Embryonic facial prominence (tissue), 1 donor: ENCODE data around the gene RHNO1.

Experiments used
- DNase-seq: peaks from one replicate; pipeline ENCODE4 v3.0.0-alpha.2; 2016; ENCODE audit errors: extremely low spot score

Gene RHNO1

GRCh38 chr12:2877047-2877952 is at the start of gene RHNO1, which contains the start of gene FOXM1:
RHNO1 (plus strand) TSS chr12:2877223; CDS start chr12:2885367, 8,144 bp downstream.
FOXM1 (minus strand) TSS chr12:2877174; CDS start chr12:2874478, 2,696 bp downstream.
- peak; percentile 79 for DNase-seq

GRCh38 chr12:2829275-2829674 is 47.7 kb upstream of the RHNO1 start:
- DNase-seq: no peak

- DNase-seq: no peak
These were observed 44.4 kb upstream of the RHNO1 start for GRCh38 chr12:2832550-2833127.

- DNase-seq: no peak
These were observed 43.7 kb upstream of the RHNO1 start for GRCh38 chr12:2833327-2833726.

- DNase-seq: no peak
These were observed 43.2 kb upstream of the RHNO1 start for GRCh38 chr12:2833810-2834209.

GRCh38 chr12:2834581-2835491 is 42.2 kb upstream of the RHNO1 start, which contains the start of gene NRIP2:
NRIP2 (minus strand) TSS chr12:2835035; CDS start chr12:2834983, 52 bp downstream.
- DNase-seq: peak; percentile 75

GRCh38 chr12:2835691-2836403 is 41.2 kb upstream of the RHNO1 start:
- no peak for DNase-seq

GRCh38 chr12:2836574-2836973 is 40.4 kb upstream of the RHNO1 start:
- no peak for DNase-seq

- no peak for DNase-seq
These were observed 35.9 kb upstream of the RHNO1 start for GRCh38 chr12:2841056-2841650.

- DNase-seq: no peak
These were observed 34.1 kb upstream of the RHNO1 start for GRCh38 chr12:2842948-2843347.

GRCh38 chr12:2844786-2845185 is 32.2 kb upstream of the RHNO1 start:
- DNase-seq: no peak

GRCh38 chr12:2845280-2845679 is 31.7 kb upstream of the RHNO1 start:
- no peak for DNase-seq

- DNase-seq: no peak
These were observed 25.1 kb upstream of the RHNO1 start for GRCh38 chr12:2851931-2852330.

- DNase-seq: no peak
These were observed 23.4 kb upstream of the RHNO1 start for GRCh38 chr12:2853626-2854025.

GRCh38 chr12:2854669-2855453 is 22.2 kb upstream of the RHNO1 start:
- no peak for DNase-seq

GRCh38 chr12:2855546-2855945 is 21.5 kb upstream of the RHNO1 start:
- no peak for DNase-seq

- no peak for DNase-seq
These were observed 21.0 kb upstream of the RHNO1 start for GRCh38 chr12:2856051-2856450.

GRCh38 chr12:2857021-2857431 is 20.0 kb upstream of the RHNO1 start, which contains the start of gene TEX52:
TEX52 (minus strand) TSS chr12:2857039; CDS start chr12:2857026, 13 bp downstream.
- DNase-seq: no peak

- DNase-seq: no peak
These were observed 19.4 kb upstream of the RHNO1 start for GRCh38 chr12:2857576-2857975.

- no peak for DNase-seq
These were observed 18.7 kb upstream of the RHNO1 start for GRCh38 chr12:2858334-2858733.
